NB4 (cell line): ENCODE data around the gene PLEKHJ1.

Experiments
- CTCF ChIP-seq: IDR thresholded peaks from one replicate; pipeline ENCODE4 v1.5.1; 2012; ENCODE audit warnings: low read depth, low read length
- MAX ChIP-seq: IDR thresholded peaks from 2 replicates; pipeline ENCODE4 v1.6.1; 2011; ENCODE audit warnings: low read depth, low read length
- POLR2A ChIP-seq: IDR thresholded peaks from 2 replicates; pipeline ENCODE4 v1.6.1; 2011; ENCODE audit warnings: mild to moderate bottlenecking; ENCODE audit not compliant: insufficient read length; ENCODE audit errors: extremely low read depth

GRCh38 chr19:2202366-2202765, 33.8 kb downstream of the PLEKHJ1 start:
- TF ChIP-seq CTCF (no peak), POLR2A (no peak), MAX (no peak)
